Regular cardiac myocyte (primary cell): ENCODE measurements around the gene PCDHGA10. TPM values are rescaled to one million over a fixed set of nuclear protein-coding genes. Genes with fewer than 3 reads are reported as not detected.

Source experiments
- total RNA-seq: library from RNA; depleted of rRNA; stranded (reverse); fragments of >200 nt; gene quantifications from 2 replicates; pipeline ENCODE4 v1.2.3, GENCODE V29; 2014

PCDHGA10 gene
- 1.2 and 3.4 TPM in 2 replicates for total RNA-seq

DNA sequence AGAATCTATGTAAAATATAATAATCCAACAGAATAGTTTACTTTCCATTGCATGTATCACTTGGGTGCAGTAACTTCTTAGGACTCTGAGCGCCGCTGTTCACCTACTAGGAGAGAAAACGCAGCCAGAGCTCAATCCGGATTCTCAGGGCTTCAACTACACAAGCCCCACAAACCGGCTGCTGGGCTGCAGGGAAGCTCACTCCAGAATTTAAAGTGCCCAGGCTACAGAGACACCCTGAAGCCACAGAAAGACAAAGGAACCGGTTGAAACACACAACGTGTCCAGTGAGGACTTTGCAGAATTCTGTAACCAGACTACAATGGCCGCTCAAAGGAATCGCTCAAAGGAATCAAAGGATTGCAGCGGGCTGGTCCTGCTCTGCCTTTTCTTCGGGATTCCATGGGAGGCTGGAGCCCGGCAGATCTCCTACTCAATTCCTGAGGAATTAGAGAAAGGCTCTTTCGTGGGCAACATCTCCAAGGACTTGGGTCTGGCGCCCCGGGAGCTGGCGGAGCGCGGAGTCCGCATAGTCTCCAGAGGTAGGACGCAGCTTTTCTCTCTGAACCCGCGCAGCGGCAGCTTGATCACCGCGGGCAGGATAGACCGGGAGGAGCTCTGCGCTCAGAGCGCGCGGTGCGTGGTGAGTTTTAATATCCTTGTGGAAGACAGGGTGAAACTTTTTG, at the start of gene PCDHGA10:
Gene PCDHGA10, plus strand, starts transcription at position 134 of the 686 bp plus-strand sequence. Its CDS starts 189 bp downstream, at position 323.

GRCh38 chr5:141363952-141364660, 48.7 kb upstream of the PCDHGA10 start, which contains the start of gene PCDHGA5:
TSS of gene PCDHGA5 (plus strand) at chr5:141364162. CDS start at chr5:141364331, 169 bp downstream.

GRCh38 chr5:141369994-141370848, 42.6 kb upstream of the PCDHGA10 start, which contains the start of gene PCDHGB3:
TSS of gene PCDHGB3 (plus strand) at chr5:141370242. CDS start at chr5:141370395, 153 bp downstream.

GRCh38 chr5:141373673-141374317, 39.0 kb upstream of the PCDHGA10 start, which contains the start of gene PCDHGA6:
TSS of gene PCDHGA6 (plus strand) at chr5:141373891. CDS start at chr5:141374084, 193 bp downstream.

DNA sequence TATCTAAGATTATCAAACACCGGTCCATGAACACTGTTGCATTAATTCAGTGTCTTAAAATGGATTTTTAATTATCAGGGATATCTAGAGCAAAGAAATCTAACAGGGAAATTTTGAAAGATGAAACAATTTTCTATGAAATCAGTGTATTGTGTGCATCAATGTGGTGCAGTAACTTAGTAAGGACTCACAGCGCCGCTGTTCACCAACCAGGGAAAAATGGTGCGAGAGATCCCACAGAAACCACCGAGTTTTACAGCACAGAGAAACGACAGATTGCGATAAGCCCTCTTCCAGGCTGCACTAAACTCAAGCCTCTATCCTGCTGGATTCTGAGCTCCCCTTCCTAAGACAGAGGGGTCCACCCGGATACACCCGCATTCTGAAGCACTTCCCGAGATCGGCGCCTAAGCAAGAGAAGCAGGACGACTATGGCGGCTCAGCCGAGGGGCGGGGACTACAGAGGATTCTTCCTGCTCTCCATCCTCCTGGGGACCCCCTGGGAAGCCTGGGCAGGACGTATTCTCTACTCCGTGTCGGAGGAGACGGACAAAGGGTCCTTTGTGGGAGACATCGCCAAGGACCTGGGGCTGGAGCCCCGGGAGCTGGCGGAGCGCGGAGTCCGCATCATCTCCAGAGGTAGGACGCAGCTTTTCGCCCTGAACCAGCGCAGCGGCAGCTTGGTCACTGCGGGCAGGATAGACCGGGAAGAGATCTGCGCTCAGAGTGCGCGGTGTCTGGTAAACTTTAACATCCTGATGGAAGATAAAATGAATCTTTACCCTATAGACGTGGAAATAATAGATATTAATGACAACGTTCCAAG, 30.1 kb upstream of the PCDHGA10 start, which contains the start of gene PCDHGA7:
Gene PCDHGA7, plus strand, starts transcription at position 274 of the 826 bp plus-strand sequence. Its CDS starts 158 bp downstream, at position 432.

DNA sequence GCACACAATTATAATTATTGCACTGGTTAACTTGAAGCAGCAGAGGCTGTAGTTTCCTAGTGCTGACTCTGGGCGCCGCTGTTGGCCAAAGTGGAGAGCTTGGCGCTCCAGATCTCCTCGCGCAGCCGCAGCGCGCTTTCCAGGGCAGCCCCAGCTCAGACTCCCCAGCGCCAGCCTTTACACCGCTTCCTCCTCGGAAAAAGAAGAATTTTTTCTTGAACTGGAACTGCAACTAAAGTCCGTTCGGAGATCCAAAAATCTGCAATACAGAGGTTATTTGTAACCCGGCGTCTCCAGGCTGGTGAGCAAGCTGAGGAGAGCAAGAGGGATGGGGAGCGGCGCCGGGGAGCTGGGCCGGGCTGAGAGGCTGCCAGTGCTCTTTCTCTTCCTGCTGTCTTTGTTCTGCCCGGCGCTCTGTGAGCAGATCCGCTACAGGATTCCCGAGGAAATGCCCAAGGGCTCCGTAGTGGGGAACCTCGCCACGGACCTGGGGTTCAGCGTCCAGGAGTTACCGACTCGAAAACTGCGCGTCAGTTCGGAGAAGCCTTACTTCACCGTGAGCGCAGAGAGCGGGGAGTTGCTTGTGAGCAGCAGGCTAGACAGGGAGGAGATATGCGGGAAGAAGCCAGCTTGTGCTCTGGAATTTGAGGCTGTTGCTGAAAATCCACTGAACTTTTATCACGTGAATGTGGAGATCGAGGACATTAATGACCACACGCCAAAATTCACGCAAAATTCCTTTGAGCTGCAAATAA, 25.1 kb upstream of the PCDHGA10 start, which contains the start of gene PCDHGB4:
Gene PCDHGB4, plus strand, starts transcription at position 142 of the 755 bp plus-strand sequence. Its CDS starts 187 bp downstream, at position 329.

GRCh38 chr5:141392429-141393198, 20.2 kb upstream of the PCDHGA10 start, which contains the start of gene PCDHGA8:
TSS of gene PCDHGA8 (plus strand) at chr5:141392633. CDS start at chr5:141392814, 181 bp downstream.

GRCh38 chr5:141397756-141398551, 14.8 kb upstream of the PCDHGA10 start, which contains the start of gene PCDHGB5:
TSS of gene PCDHGB5 (plus strand) at chr5:141397947. CDS start at chr5:141398128, 181 bp downstream.

DNA sequence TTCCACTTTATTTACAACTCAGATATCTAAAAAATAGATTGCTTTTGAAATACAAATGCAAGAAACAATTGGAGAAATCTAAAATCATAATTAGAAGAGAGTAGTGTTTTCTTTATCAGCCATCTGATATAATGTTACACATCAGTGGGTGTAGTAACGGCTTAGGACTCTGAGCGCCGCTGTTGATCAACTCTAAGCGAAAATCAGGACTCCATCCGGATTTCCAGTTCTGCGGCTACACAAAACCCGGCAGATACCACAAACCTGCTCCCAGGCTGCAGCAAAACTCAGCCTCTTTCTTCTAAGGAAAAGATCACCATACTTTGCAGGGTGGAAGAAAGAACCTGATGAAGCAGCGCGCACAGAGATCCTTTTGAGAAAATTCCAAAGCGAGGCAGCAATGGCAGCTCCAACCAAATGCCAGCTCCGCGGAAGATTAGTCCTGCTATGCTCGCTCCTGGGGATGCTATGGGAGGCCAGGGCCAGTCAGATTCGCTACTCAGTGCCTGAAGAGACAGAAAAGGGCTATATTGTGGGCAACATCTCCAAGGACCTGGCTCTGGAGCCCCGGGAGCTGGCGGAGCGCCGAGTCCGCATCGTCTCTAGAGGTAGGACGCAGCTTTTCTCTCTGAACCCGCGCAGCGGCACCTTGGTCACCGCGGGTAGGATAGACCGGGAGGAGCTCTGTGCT, 10.1 kb upstream of the PCDHGA10 start, which contains the start of gene PCDHGA9:
Gene PCDHGA9, plus strand, starts transcription at position 226 of the 691 bp plus-strand sequence. Its CDS starts 175 bp downstream, at position 401.

DNA sequence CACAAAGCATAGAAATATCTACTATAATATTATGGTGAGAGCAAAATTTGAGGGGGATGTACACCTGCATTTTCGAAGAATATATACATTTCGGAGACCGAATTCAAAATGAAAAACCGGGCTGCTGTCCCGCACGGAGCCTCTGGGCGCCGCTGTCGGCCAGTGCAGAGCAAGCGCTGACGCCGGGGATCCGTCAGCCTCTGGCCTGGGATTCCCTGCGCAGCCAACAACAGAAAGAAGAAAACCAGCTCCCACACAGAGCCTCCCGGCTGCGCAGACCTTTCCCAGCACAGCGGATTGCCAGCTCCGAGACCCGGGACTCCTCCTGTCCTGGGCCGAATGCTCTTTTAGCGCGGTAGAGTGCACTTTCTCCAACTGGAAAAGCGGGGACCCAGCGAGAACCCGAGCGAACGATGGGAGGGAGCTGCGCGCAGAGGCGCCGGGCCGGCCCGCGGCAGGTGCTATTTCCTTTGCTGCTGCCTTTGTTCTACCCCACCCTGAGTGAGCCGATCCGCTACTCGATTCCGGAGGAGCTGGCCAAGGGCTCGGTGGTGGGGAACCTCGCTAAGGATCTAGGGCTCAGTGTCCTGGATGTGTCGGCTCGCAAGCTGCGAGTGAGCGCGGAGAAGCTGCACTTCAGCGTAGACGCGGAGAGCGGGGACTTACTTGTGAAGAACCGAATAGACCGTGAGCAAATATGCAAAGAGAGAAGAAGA, 4.8 kb upstream of the PCDHGA10 start, which contains the start of gene PCDHGB6:
Gene PCDHGB6, plus strand, starts transcription at position 232 of the 716 bp plus-strand sequence. Its CDS starts 182 bp downstream, at position 414.

DNA sequence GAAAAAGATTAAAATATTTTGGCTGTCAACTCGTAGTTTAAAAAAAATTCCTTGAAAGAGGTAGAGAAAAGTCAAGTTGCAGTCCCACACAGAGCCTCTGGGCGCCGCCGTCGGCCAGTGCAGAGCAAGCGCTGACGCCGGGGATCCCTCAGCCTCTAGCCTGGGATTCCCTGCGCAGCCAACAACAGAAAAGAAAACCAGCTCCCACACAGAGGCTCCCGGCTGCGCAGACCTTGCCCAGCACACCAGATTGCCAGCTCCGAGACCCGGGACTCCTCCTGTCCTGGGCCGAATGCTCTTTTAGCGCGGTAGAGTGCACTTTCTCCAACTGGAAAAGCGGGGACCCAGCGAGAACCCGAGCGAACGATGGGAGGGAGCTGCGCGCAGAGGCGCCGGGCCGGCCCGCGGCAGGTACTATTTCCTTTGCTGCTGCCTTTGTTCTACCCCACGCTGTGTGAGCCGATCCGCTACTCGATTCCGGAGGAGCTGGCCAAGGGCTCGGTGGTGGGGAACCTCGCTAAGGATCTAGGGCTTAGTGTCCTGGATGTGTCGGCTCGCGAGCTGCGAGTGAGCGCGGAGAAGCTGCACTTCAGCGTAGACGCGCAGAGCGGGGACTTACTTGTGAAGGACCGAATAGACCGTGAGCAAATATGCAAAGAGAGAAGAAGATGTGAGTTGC, 4.8 kb downstream of the PCDHGA10 start, which contains the start of gene PCDHGB7:
Gene PCDHGB7, plus strand, starts transcription at position 184 of the 679 bp plus-strand sequence. Its CDS starts 183 bp downstream, at position 367.

GRCh38 chr5:141420855-141421488, 8.2 kb downstream of the PCDHGA10 start, which contains the start of gene PCDHGA11:
TSS of gene PCDHGA11 (plus strand) at chr5:141421051. CDS start at chr5:141421228, 177 bp downstream.

GRCh38 chr5:141430332-141431113, 17.7 kb downstream of the PCDHGA10 start, which contains the start of gene PCDHGA12:
TSS of gene PCDHGA12 (plus strand) at chr5:141430507. CDS start at chr5:141430760, 253 bp downstream.

